Tibial nerve (tissue), 4 donors: ENCODE measurements around the gene SLC35F3. TPM values are rescaled to one million over a fixed set of nuclear protein-coding genes. Genes with fewer than 3 reads are reported as not detected.

Experiments
- DNase-seq, 2 donors: peaks; one replicate each; pipeline ENCODE4 v3.0.0-alpha.2; 2019; ENCODE audit warnings: low spot score in 2 of 2
- H3K27ac ChIP-seq, 4 donors: fragments of 200-600 bp; sonication (generic) in 3 of 4; one replicate each; pipeline ENCODE4 v1.5.1; 2017 to 2019; ENCODE audit warnings: mild to moderate bottlenecking in 1 of 4
- H3K27me3 ChIP-seq, 2 donors: fragments of 200-600 bp; sonication (generic) in 1 of 2; one replicate each; pipeline versions ENCODE4 v1.5.1 to v1.6.0; 2017 to 2019
- H3K36me3 ChIP-seq, 3 donors: fragments of 200-600 bp; sonication (generic); one replicate each; pipeline ENCODE4 v1.5.1; 2018 to 2019
- H3K4me1 ChIP-seq, 4 donors: fragments of 200-600 bp; sonication (generic) in 3 of 4; one replicate each; pipeline ENCODE4 v1.5.1; 2017 to 2019
- H3K4me3 ChIP-seq, 4 donors: fragments of 200-600 bp; sonication (generic) in 3 of 4; one replicate each; pipeline ENCODE4 v1.5.1; 2017 to 2019; ENCODE audit warnings: mild to moderate bottlenecking in 1 of 4, moderate library complexity in 1 of 4
- H3K9me3 ChIP-seq, 4 donors: fragments of 200-600 bp; sonication (generic) in 3 of 4; one replicate each; pipeline ENCODE4 v1.5.1; 2017 to 2019
- EP300 ChIP-seq, 2 donors: sonication (generic); formaldehyde crosslinking; IDR thresholded peaks; one replicate each; pipeline ENCODE4 v1.6.1; 2017; ENCODE audit warnings: antibody characterized with exemption in 2 of 2, mild to moderate bottlenecking in 1 of 2
- POLR2A ChIP-seq, 2 donors: fragments of 450-650 bp; IDR thresholded peaks; one replicate each; pipeline ENCODE4 v1.6.1; 2017; ENCODE audit warnings: antibody characterized with exemption in 2 of 2, mild to moderate bottlenecking in 2 of 2, moderate library complexity in 2 of 2
- WGBS, 2 donors: methylation state at CpG; one replicate each; pipeline ENCODE4 v1.1.5; 2018; 5-methylcytosine and 5-hydroxymethylcytosine counted together
- total RNA-seq, 4 donors: library from RNA; depleted of rRNA; stranded (reverse); fragments of >200 nt; gene quantifications; one replicate each; pipeline ENCODE4 v1.1.0, GENCODE V29; 2016
- TF ChIP-seq, protein P1 (sequence below), 5 experiments: fragments of 200-600 bp in 3 of 5; fragments of 450-650 bp in 2 of 5; sonication (generic) in 3 of 5; IDR thresholded peaks; one replicate each; pipeline ENCODE4 v1.5.1; 2016 to 2019; ENCODE audit warnings: antibody characterized with exemption in 5 of 5, mild to moderate bottlenecking in 3 of 5, moderate library complexity in 2 of 5

The SLC35F3 gene
- total RNA-seq, 4 donors from 2014 or later, result 0.90 TPM; not detected in 3

- Histone ChIP-seq H3K36me3 (no peaks in the 10 kb centered on the region), H3K9me3 (peaks cover 0 to 22% (median 0%) of the 10 kb centered on the region in 4 donors), H3K4me3 (no peak overlapping the region), H3K27me3 (no peaks in the 10 kb centered on the region), H3K27ac (no peak overlapping the region), H3K4me1 (no peaks in the 10 kb centered on the region)
- no peak for DNase-seq
- 71% methylated on average over 14 of the region's 14 CpGs for WGBS, 2 donors
- TF ChIP-seq EP300 (IDR thresholded peaks at IDR 0.05) (no peak), POLR2A (IDR thresholded peaks at IDR 0.05) (no peak)
- TF ChIP-seq, protein P1, sequence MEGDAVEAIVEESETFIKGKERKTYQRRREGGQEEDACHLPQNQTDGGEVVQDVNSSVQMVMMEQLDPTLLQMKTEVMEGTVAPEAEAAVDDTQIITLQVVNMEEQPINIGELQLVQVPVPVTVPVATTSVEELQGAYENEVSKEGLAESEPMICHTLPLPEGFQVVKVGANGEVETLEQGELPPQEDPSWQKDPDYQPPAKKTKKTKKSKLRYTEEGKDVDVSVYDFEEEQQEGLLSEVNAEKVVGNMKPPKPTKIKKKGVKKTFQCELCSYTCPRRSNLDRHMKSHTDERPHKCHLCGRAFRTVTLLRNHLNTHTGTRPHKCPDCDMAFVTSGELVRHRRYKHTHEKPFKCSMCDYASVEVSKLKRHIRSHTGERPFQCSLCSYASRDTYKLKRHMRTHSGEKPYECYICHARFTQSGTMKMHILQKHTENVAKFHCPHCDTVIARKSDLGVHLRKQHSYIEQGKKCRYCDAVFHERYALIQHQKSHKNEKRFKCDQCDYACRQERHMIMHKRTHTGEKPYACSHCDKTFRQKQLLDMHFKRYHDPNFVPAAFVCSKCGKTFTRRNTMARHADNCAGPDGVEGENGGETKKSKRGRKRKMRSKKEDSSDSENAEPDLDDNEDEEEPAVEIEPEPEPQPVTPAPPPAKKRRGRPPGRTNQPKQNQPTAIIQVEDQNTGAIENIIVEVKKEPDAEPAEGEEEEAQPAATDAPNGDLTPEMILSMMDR (IDR thresholded peaks at IDR 0.05), result no peak
Measured at GRCh38 chr1:234294109-234294817, 389.8 kb downstream of the SLC35F3 start.

DNA sequence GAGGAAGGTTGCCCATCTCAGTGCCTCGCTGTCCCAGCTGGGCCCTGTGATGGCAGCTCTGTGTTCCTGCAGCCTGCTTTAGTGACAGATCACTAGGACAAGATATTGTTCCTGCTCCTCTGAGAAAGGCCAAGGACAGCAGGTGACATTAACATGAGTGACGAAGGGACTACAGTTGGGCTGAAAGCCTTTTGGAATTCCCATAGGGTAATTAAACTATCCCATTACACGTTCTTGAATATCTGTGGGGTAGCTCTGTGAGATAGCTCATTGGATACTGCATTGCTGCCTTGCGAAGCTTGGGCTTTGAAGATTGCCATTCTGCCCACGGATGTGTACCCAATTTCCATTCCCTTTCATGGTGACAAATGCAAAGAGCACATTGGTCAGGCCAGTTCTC, 390.6 kb downstream of the SLC35F3 start:
- Histone ChIP-seq H3K4me1 (no peaks in the 10 kb centered on the region), H3K27ac (no peak overlapping the region), H3K4me3 (no peak overlapping the region), H3K9me3 (peaks cover 0 to 16% (median 0%) of the 10 kb centered on the region in 4 donors), H3K27me3 (no peaks in the 10 kb centered on the region), H3K36me3 (no peaks in the 10 kb centered on the region)
- 66 to 72% methylated on average over 5 of the region's 5 CpGs for WGBS, 2 donors
- DNase-seq, result no peak
- TF ChIP-seq EP300 (IDR thresholded peaks at IDR 0.05) (no peak), POLR2A (IDR thresholded peaks at IDR 0.05) (no peak)
- TF ChIP-seq, protein P1 (IDR thresholded peaks at IDR 0.05), result no peak

DNA sequence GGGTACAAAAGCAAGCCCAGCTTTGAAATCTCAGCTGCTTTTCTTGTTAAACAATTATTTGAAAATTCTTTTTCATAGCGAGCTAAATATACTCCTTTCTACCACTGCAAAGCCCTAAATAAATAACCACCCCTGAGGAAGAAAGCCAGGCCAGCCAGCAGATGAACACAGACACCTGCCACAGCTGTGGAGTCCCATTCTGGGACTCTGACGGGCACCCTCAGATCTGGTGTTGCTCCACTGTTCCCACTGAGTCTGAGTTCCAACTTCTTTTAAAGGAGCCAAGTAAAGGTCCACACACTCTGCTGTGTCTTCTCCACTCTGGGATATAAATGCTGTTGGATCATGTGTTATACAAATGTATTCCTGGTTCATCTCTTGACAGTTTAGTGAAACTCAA, 391.1 kb downstream of the SLC35F3 start:
- DNase-seq, result no peak
- Histone ChIP-seq H3K36me3 (no peaks in the 10 kb centered on the region), H3K9me3 (peaks cover 0 to 10% (median 0%) of the 10 kb centered on the region in 4 donors), H3K27me3 (no peaks in the 10 kb centered on the region), H3K4me1 (no peaks in the 10 kb centered on the region), H3K4me3 (no peak overlapping the region), H3K27ac (no peak overlapping the region)
- WGBS, 2 donors, result 83 to 87% methylated on average over 2 of the region's 2 CpGs
- TF ChIP-seq, protein P1 (IDR thresholded peaks at IDR 0.05), result no peak
- TF ChIP-seq POLR2A (IDR thresholded peaks at IDR 0.05) (no peak), EP300 (IDR thresholded peaks at IDR 0.05) (no peak)

DNA sequence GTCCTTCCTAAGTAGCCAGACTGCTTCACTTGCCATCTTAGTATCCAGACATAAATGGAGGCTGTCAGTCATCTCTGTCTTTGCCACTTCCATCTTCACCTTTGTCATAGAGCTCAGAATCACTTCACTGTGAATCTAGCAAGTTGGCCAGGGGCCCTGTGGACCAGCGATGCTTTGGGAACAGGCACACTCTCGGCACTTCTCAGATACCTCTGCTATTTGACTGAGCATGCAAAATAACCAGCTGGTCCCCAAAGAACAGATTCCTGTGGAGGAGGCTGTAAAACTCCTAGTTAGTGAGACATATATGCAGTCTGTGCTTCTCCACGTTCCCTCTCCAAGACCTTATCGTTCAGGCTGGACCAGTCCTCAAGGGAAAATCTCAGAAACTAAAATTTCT, 392.0 kb downstream of the SLC35F3 start:
- WGBS, 2 donors, result 52 to 54% methylated on average over 4 of the region's 4 CpGs
- Histone ChIP-seq H3K36me3 (no peaks in the 10 kb centered on the region), H3K27ac (no peak overlapping the region), H3K27me3 (no peaks in the 10 kb centered on the region), H3K9me3 (peaks cover 0 to 5% (median 0%) of the 10 kb centered on the region in 4 donors), H3K4me3 (no peak overlapping the region), H3K4me1 (no peaks in the 10 kb centered on the region)
- no peak for DNase-seq
- no peak for TF ChIP-seq POLR2A (IDR thresholded peaks at IDR 0.05)
- TF ChIP-seq EP300 (IDR thresholded peaks at IDR 0.05), result no peak
- TF ChIP-seq, protein P1 (IDR thresholded peaks at IDR 0.05), result no peak

- 81 to 89% methylated on average over 1 of the region's 1 CpG for WGBS, 2 donors
- Histone ChIP-seq H3K9me3 (peaks cover 0 to 5% (median 0%) of the 10 kb centered on the region in 4 donors), H3K36me3 (no peaks in the 10 kb centered on the region), H3K27me3 (no peaks in the 10 kb centered on the region), H3K27ac (no peak overlapping the region), H3K4me1 (no peaks in the 10 kb centered on the region), H3K4me3 (no peak overlapping the region)
- TF ChIP-seq EP300 (IDR thresholded peaks at IDR 0.05) (no peak), POLR2A (IDR thresholded peaks at IDR 0.05) (no peak)
- TF ChIP-seq, protein P1 (IDR thresholded peaks at IDR 0.05), result no peak
- no peak for DNase-seq
Measured at GRCh38 chr1:234297668-234298067, 393.2 kb downstream of the SLC35F3 start.
